ENCODE measurements around the gene EFCAB8.
A peak's percentile ranks its signal among the peaks of the same experiment; 100 is the strongest.

The EFCAB8 gene

GRCh38 chr20:32878820-32879219 lies 20.1 kb downstream of the EFCAB8 start:
- no peak overlapping the region for H3K4me3 ChIP-seq (ENCODE audit: low read depth, low read length)
- no peak overlapping the region for H2BK120ac ChIP-seq (ENCODE audit: insufficient read depth, low read length, poor library complexity)
- no peak overlapping the region for H2AFZ ChIP-seq (ENCODE audit: insufficient read depth, low read length, poor library complexity)
- H3K4me1 ChIP-seq (ENCODE audit: control insufficient read depth in 1 of 2, insufficient read depth in 2 of 2, low read length in 2 of 2) = no peaks in the 10 kb centered on the region
- H3K14ac ChIP-seq (ENCODE audit: low read length) = no peak overlapping the region
- H3K23ac ChIP-seq (ENCODE audit: low read length) = no peak overlapping the region
- no peaks in the 10 kb centered on the region for H3K79me1 ChIP-seq (ENCODE audit: low read length)
- H3K27ac ChIP-seq (ENCODE audit: low read depth, low read length) = no peak overlapping the region
- no CpG with 5 or more reads among the region's 3 CpGs for WGBS (ENCODE audit: extremely low coverage, insufficient coverage, insufficient read length)
- no peak overlapping the region for H3K4me2 ChIP-seq (ENCODE audit: low read length)
- H3K36me3 ChIP-seq (ENCODE audit: control insufficient read depth in 1 of 2, insufficient read depth in 2 of 2, low read length in 2 of 2) = no peaks in the 10 kb centered on the region
- no peak overlapping the region for H3K9ac ChIP-seq (ENCODE audit: low read length)
- no peaks in the 10 kb centered on the region for H3K27me3 ChIP-seq (ENCODE audit: insufficient read depth, low read length)
- no peak overlapping the region for H4K91ac ChIP-seq (ENCODE audit: low read depth, low read length)
- H2BK5ac ChIP-seq (ENCODE audit: low read depth, low read length, poor library complexity) = no peak overlapping the region
- no peak overlapping the region for H3K4ac ChIP-seq (ENCODE audit: low read depth, low read length)
- no peak overlapping the region for H3K18ac ChIP-seq (ENCODE audit: low read length)
- no peaks in the 10 kb centered on the region for H3K79me2 ChIP-seq (ENCODE audit: control insufficient read depth, insufficient read depth, low read length, poor library complexity)
- H4K8ac ChIP-seq (ENCODE audit: low read depth, low read length) = no peak overlapping the region
- no peak for DNase-seq
- H3K9me3 ChIP-seq (ENCODE audit: insufficient read depth, low read depth, low read length) = no peaks in the 10 kb centered on the region
- H2BK12ac ChIP-seq (ENCODE audit: low read length) = no peak overlapping the region
- no peak overlapping the region for H4K12ac ChIP-seq (ENCODE audit: low read depth, low read length)
- H2AK5ac ChIP-seq (ENCODE audit: low read length) = no peak overlapping the region

GRCh38 chr20:32879538-32879937 lies 20.8 kb downstream of the EFCAB8 start:
- H3K18ac ChIP-seq (ENCODE audit: low read length) = no peak overlapping the region
- no peak overlapping the region for H3K23ac ChIP-seq (ENCODE audit: low read length)
- no peak for DNase-seq
- H2AK5ac ChIP-seq (ENCODE audit: low read length) = no peak overlapping the region
- no peaks in the 10 kb centered on the region for H3K27me3 ChIP-seq (ENCODE audit: insufficient read depth, low read length)
- H4K12ac ChIP-seq (ENCODE audit: low read depth, low read length) = no peak overlapping the region
- H3K27ac ChIP-seq (ENCODE audit: low read depth, low read length) = no peak overlapping the region
- no peaks in the 10 kb centered on the region for H3K9me3 ChIP-seq (ENCODE audit: insufficient read depth, low read depth, low read length)
- H3K79me2 ChIP-seq (ENCODE audit: control insufficient read depth, insufficient read depth, low read length, poor library complexity) = no peaks in the 10 kb centered on the region
- H3K4me2 ChIP-seq (ENCODE audit: low read length) = no peak overlapping the region
- no peak overlapping the region for H4K91ac ChIP-seq (ENCODE audit: low read depth, low read length)
- no CpG with 5 or more reads among the region's 9 CpGs for WGBS (ENCODE audit: extremely low coverage, insufficient coverage, insufficient read length)
- no peak overlapping the region for H2BK5ac ChIP-seq (ENCODE audit: low read depth, low read length, poor library complexity)
- no peak overlapping the region for H2BK120ac ChIP-seq (ENCODE audit: insufficient read depth, low read length, poor library complexity)
- H3K9ac ChIP-seq (ENCODE audit: low read length) = no peak overlapping the region
- H3K4me3 ChIP-seq (ENCODE audit: low read depth, low read length) = no peak overlapping the region
- no peak overlapping the region for H2BK12ac ChIP-seq (ENCODE audit: low read length)
- H3K79me1 ChIP-seq (ENCODE audit: low read length) = no peaks in the 10 kb centered on the region
- H3K14ac ChIP-seq (ENCODE audit: low read length) = no peak overlapping the region
- no peaks in the 10 kb centered on the region for H3K36me3 ChIP-seq (ENCODE audit: control insufficient read depth in 1 of 2, insufficient read depth in 2 of 2, low read length in 2 of 2)
- H2AFZ ChIP-seq (ENCODE audit: insufficient read depth, low read length, poor library complexity) = no peak overlapping the region
- no peak overlapping the region for H4K8ac ChIP-seq (ENCODE audit: low read depth, low read length)
- H3K4me1 ChIP-seq (ENCODE audit: control insufficient read depth in 1 of 2, insufficient read depth in 2 of 2, low read length in 2 of 2) = no peaks in the 10 kb centered on the region
- H3K4ac ChIP-seq (ENCODE audit: low read depth, low read length) = no peak overlapping the region

- no peak overlapping the region for H4K91ac ChIP-seq (ENCODE audit: low read depth, low read length)
- H3K79me1 ChIP-seq (ENCODE audit: low read length) = no peaks in the 10 kb centered on the region
- H3K9ac ChIP-seq (ENCODE audit: low read length) = no peak overlapping the region
- no peak overlapping the region for H2AK5ac ChIP-seq (ENCODE audit: low read length)
- no peak overlapping the region for H3K4me2 ChIP-seq (ENCODE audit: low read length)
- no peak overlapping the region for H3K18ac ChIP-seq (ENCODE audit: low read length)
- H3K27me3 ChIP-seq (ENCODE audit: insufficient read depth, low read length) = no peaks in the 10 kb centered on the region
- no peak overlapping the region for H3K14ac ChIP-seq (ENCODE audit: low read length)
- no peaks in the 10 kb centered on the region for H3K9me3 ChIP-seq (ENCODE audit: insufficient read depth, low read depth, low read length)
- H3K4ac ChIP-seq (ENCODE audit: low read depth, low read length) = no peak overlapping the region
- no peaks in the 10 kb centered on the region for H3K79me2 ChIP-seq (ENCODE audit: control insufficient read depth, insufficient read depth, low read length, poor library complexity)
- no peak overlapping the region for H4K12ac ChIP-seq (ENCODE audit: low read depth, low read length)
- no peak overlapping the region for H2BK12ac ChIP-seq (ENCODE audit: low read length)
- no peaks in the 10 kb centered on the region for H3K36me3 ChIP-seq (ENCODE audit: control insufficient read depth in 1 of 2, insufficient read depth in 2 of 2, low read length in 2 of 2)
- no peak overlapping the region for H3K4me3 ChIP-seq (ENCODE audit: low read depth, low read length)
- no peak overlapping the region for H3K23ac ChIP-seq (ENCODE audit: low read length)
- H2BK5ac ChIP-seq (ENCODE audit: low read depth, low read length, poor library complexity) = no peak overlapping the region
- H3K4me1 ChIP-seq (ENCODE audit: control insufficient read depth in 1 of 2, insufficient read depth in 2 of 2, low read length in 2 of 2) = no peaks in the 10 kb centered on the region
- no peak overlapping the region for H3K27ac ChIP-seq (ENCODE audit: low read depth, low read length)
- H4K8ac ChIP-seq (ENCODE audit: low read depth, low read length) = no peak overlapping the region
- peak in 1 of 2 donors; percentile 46 for DNase-seq
- H2AFZ ChIP-seq (ENCODE audit: insufficient read depth, low read length, poor library complexity) = no peak overlapping the region
- WGBS (ENCODE audit: extremely low coverage, insufficient coverage, insufficient read length) = no CpG with 5 or more reads among the region's 2 CpGs
- no peak overlapping the region for H2BK120ac ChIP-seq (ENCODE audit: insufficient read depth, low read length, poor library complexity)
Measured at GRCh38 chr20:32880635-32881034, 21.9 kb downstream of the EFCAB8 start.

- Histone ChIP-seq H2BK120ac (ENCODE audit: insufficient read depth, low read length, poor library complexity) (no peak overlapping the region), H3K23ac (ENCODE audit: low read length) (no peak overlapping the region), H3K36me3 (ENCODE audit: control insufficient read depth in 1 of 2, insufficient read depth in 2 of 2, low read length in 2 of 2) (no peaks in the 10 kb centered on the region), H3K9me3 (ENCODE audit: insufficient read depth, low read depth, low read length) (no peaks in the 10 kb centered on the region), H3K79me1 (ENCODE audit: low read length) (no peaks in the 10 kb centered on the region), H3K27ac (ENCODE audit: low read depth, low read length) (no peak overlapping the region), H4K91ac (ENCODE audit: low read depth, low read length) (no peak overlapping the region), H3K18ac (ENCODE audit: low read length) (no peak overlapping the region), H2AK5ac (ENCODE audit: low read length) (no peak overlapping the region), H3K14ac (ENCODE audit: low read length) (no peak overlapping the region), H4K12ac (ENCODE audit: low read depth, low read length) (no peak overlapping the region), H3K9ac (ENCODE audit: low read length) (no peak overlapping the region), H4K8ac (ENCODE audit: low read depth, low read length) (no peak overlapping the region), H3K27me3 (ENCODE audit: insufficient read depth, low read length) (no peaks in the 10 kb centered on the region), H3K4me2 (ENCODE audit: low read length) (no peak overlapping the region), H3K79me2 (ENCODE audit: control insufficient read depth, insufficient read depth, low read length, poor library complexity) (no peaks in the 10 kb centered on the region), H2BK12ac (ENCODE audit: low read length) (no peak overlapping the region), H2AFZ (ENCODE audit: insufficient read depth, low read length, poor library complexity) (no peak overlapping the region), H2BK5ac (ENCODE audit: low read depth, low read length, poor library complexity) (no peak overlapping the region), H3K4me1 (ENCODE audit: control insufficient read depth in 1 of 2, insufficient read depth in 2 of 2, low read length in 2 of 2) (no peaks in the 10 kb centered on the region), H3K4me3 (ENCODE audit: low read depth, low read length) (no peak overlapping the region), H3K4ac (ENCODE audit: low read depth, low read length) (no peak overlapping the region)
- WGBS (ENCODE audit: extremely low coverage, insufficient coverage, insufficient read length) = no CpG with 5 or more reads among the region's 5 CpGs
- DNase-seq = peak in 1 of 2 donors; percentile 46
Measured at GRCh38 chr20:32883081-32883480, 24.4 kb downstream of the EFCAB8 start.
